Measurements from ENCODE around the gene ZNF74.

DNA sequence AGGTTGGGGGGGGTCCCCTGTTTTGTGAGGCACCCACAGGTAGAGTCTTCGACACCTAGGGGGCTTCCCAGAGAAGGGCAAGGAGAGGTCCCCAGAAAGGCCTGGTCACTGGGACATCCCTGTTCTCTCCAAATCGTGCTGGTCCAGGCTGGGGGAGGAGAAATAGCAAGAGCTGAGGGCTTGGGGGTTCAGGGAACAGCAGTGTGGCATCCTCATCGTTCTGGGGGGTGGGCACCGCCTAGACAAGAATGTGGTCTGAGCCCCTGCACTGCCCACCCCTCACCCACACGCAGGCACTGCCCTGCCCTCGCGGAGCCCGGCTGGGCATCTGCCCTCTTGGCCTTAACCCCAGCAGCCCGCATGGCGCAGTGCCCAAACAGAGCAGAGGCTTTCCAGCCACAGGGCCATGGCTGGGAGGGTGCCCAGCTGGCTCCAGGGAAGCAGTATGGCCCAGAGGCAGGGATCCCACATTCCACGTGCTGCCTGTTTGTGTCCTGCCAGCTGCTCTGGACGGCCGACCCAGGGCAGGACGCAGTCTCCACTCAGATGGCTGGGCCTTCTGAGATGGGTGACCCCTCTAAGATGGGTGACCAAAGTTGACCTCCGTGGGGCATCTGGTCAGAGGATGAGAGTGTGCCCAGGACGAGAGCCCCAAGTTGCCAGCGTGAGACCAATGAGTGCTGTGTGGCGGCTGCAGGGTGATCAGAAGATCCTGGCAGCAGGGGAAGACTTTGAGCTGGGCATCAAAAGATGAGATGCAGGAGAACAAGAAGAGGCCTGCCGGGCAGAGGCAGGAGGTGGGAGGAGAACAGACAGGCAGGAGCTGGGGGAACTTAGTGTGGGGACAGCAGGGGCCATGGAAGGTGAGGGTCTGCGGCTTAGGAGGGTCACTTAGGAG is 29.3 kb downstream of the ZNF74 start:
- TF ChIP-seq TCF7L2 (IDR thresholded peaks at IDR 0.05; ENCODE audit: borderline replicate concordance, low read depth, low read length) = no peak
- TF ChIP-seq, protein P1, sequence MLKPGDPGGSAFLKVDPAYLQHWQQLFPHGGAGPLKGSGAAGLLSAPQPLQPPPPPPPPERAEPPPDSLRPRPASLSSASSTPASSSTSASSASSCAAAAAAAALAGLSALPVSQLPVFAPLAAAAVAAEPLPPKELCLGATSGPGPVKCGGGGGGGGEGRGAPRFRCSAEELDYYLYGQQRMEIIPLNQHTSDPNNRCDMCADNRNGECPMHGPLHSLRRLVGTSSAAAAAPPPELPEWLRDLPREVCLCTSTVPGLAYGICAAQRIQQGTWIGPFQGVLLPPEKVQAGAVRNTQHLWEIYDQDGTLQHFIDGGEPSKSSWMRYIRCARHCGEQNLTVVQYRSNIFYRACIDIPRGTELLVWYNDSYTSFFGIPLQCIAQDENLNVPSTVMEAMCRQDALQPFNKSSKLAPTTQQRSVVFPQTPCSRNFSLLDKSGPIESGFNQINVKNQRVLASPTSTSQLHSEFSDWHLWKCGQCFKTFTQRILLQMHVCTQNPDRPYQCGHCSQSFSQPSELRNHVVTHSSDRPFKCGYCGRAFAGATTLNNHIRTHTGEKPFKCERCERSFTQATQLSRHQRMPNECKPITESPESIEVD (tag by site-specific recombination; IDR thresholded peaks at IDR 0.05) = no peak

Measured in HEK293 (cell line).